HepG2 (cell line): ENCODE data around the gene LRGUK. TPM values are rescaled to one million over a fixed set of nuclear protein-coding genes. Genes with fewer than 3 reads are reported as not detected.

Experiments
- ATAC-seq: fragments of 200-7000 bp; cut with Tn5 transposase; 3 replicates; pipeline ENCODE4 v1.9.1; 2020; ENCODE audit warnings: mild to moderate bottlenecking, moderate library complexity
- BruUV-seq: library from RNA; stranded (reverse); fragments of 400-500 nt; replicated peaks from 2 replicates; lab custom pipeline; 2021; lab: Mats Ljungman, UMichigan
- CTCF ChIA-PET: fragments of 300-600 bp; formaldehyde crosslinking; extraction: SDS; loops from one replicate; lab custom pipeline; 2021; ENCODE audit warnings: low total read pairs, inconsistent platforms, low intra/inter-chr PET ratio; lab: Yijun Ruan, JAX
- POLR2A ChIA-PET: fragments of 350-600 bp; sonication (Branson Sonifier 250); formaldehyde crosslinking; loops from one replicate; lab custom pipeline; 2020; ENCODE audit warnings: antibody characterized with exemption, inconsistent platforms; lab: Yijun Ruan, JAX
- DNase-seq: peaks from one replicate; pipeline ENCODE4 v3.0.0-alpha.2; 2015; ENCODE audit warnings: low spot score
- FAIRE-seq: peaks from 3 replicates; lab custom pipeline; 2011; peaks lifted over from hg19 to GRCh38; lab: Jason Lieb, UNC
- H2AFZ ChIP-seq: one replicate; pipeline ENCODE4 v1.6.1; 2011; ENCODE audit warnings: low read length, inconsistent platforms
- H3K27ac ChIP-seq: fragments of 300-600 bp; 3 replicates; pipeline ENCODE4 v1.8.0; 2011; ENCODE audit warnings: mixed run types, mild to moderate bottlenecking, mixed read lengths, low read length, inconsistent platforms; ENCODE audit not compliant: insufficient read depth; ENCODE audit errors: extremely low read length
- H3K27me3 ChIP-seq, 2 experiments: fragments of 200-600 bp in 1 of 2; 2 replicates in 1 of 2; 3 replicates in 1 of 2; pipeline versions ENCODE4 v1.6.0 to v1.8.0; 2011; ENCODE audit warnings: low read length in 2 of 2, mild to moderate bottlenecking in 2 of 2, moderate library complexity in 2 of 2, inconsistent platforms in 1 of 2; ENCODE audit not compliant: insufficient read depth in 2 of 2, control insufficient read depth in 1 of 2
- H3K36me3 ChIP-seq, 2 experiments: fragments of 200-600 bp in 1 of 2; replicated peaks in 1 of 2; 2 replicates in 1 of 2; 3 replicates in 1 of 2; pipeline versions ENCODE4 v1.5.1 to v1.8.0; 2011; ENCODE audit warnings: low read length in 2 of 2, inconsistent platforms in 1 of 2; ENCODE audit not compliant: insufficient read depth in 2 of 2, control insufficient read depth in 1 of 2
- H3K4me1 ChIP-seq: 2 replicates; pipeline ENCODE4 v1.5.1; 2012; ENCODE audit warnings: low read length, inconsistent platforms; ENCODE audit not compliant: insufficient read depth
- H3K4me2 ChIP-seq: 2 replicates; pipeline ENCODE4 v1.6.0; 2011; ENCODE audit warnings: low read depth, low read length, inconsistent platforms
- H3K4me3 ChIP-seq, 3 experiments: fragments of 200-600 bp in 1 of 3; sonication (generic), shearing (Covaris generic) in 1 of 3; replicated peaks in 1 of 3; 2 replicates each; pipeline ENCODE4 v1.5.1; 2011 to 2016; ENCODE audit warnings: low read length in 3 of 3, inconsistent platforms in 2 of 3, low read depth in 2 of 3, mild to moderate bottlenecking in 2 of 3, control low read depth in 1 of 3, mixed read lengths in 1 of 3; ENCODE audit not compliant: insufficient read depth in 1 of 3
- H3K79me2 ChIP-seq: one replicate; pipeline ENCODE4 v1.6.1; 2011; ENCODE audit warnings: low read length, inconsistent platforms; ENCODE audit not compliant: insufficient read depth
- H3K9ac ChIP-seq: 2 replicates; pipeline ENCODE4 v1.6.0; 2011; ENCODE audit warnings: mild to moderate bottlenecking, low read depth, low read length, inconsistent platforms; ENCODE audit not compliant: insufficient read depth
- H3K9me3 ChIP-seq: 2 replicates; pipeline ENCODE4 v1.5.1; 2012; ENCODE audit warnings: mild to moderate bottlenecking, low read length
- H4K20me1 ChIP-seq: 2 replicates; pipeline ENCODE4 v1.6.0; 2011; ENCODE audit warnings: inconsistent platforms, mild to moderate bottlenecking, low read length, moderate library complexity; ENCODE audit not compliant: insufficient read depth
- HOMEZ ChIP-seq: IDR thresholded peaks from 2 replicates; pipeline ENCODE4 v1.6.1; 2016; ENCODE audit warnings: low read depth
- PAF1 ChIP-seq: IDR thresholded peaks from 2 replicates; pipeline ENCODE4 v1.6.1; 2016; ENCODE audit warnings: missing genetic modification reagents, missing compliant biosample characterization
- RFX3 ChIP-seq: IDR thresholded peaks from 2 replicates; pipeline ENCODE4 v1.6.1; 2016; ENCODE audit warnings: missing biosample characterization, missing genetic modification reagents
- RFXANK ChIP-seq: IDR thresholded peaks from 2 replicates; pipeline ENCODE4 v1.6.1; 2016
- SIX1 ChIP-seq: sonication (generic); formaldehyde crosslinking; IDR thresholded peaks from 2 replicates; pipeline ENCODE4 v1.4.0; 2020; ENCODE audit warnings: missing genetic modification reagents, borderline replicate concordance
- SMARCC2 ChIP-seq: fragments of 450-650 bp; IDR thresholded peaks from 2 replicates; pipeline ENCODE4 v1.6.1; 2017; ENCODE audit warnings: antibody characterized with exemption, mild to moderate bottlenecking
- ZBTB10 ChIP-seq: sonication (generic); formaldehyde crosslinking; IDR thresholded peaks from 2 replicates; pipeline ENCODE4 v1.4.0; 2020; ENCODE audit warnings: missing genetic modification reagents, borderline replicate concordance
- ZBTB42 ChIP-seq: sonication (generic); formaldehyde crosslinking; IDR thresholded peaks from 2 replicates; pipeline ENCODE4 v1.5.0; 2020; ENCODE audit warnings: mild to moderate bottlenecking, missing genetic modification reagents
- ZFYVE20 ChIP-seq: sonication (generic); formaldehyde crosslinking; IDR thresholded peaks from 2 replicates; pipeline ENCODE4 v1.8.0; 2023; ENCODE audit warnings: low read depth, mild to moderate bottlenecking, moderate library complexity, missing genetic modification reagents, borderline replicate concordance
- ZNF446 ChIP-seq: sonication (generic); formaldehyde crosslinking; IDR thresholded peaks from 2 replicates; pipeline ENCODE4 v1.5.0; 2020; ENCODE audit warnings: mild to moderate bottlenecking, missing genetic modification reagents
- ZNF572 ChIP-seq: sonication (generic); formaldehyde crosslinking; IDR thresholded peaks from 2 replicates; pipeline ENCODE4 v1.5.1; 2020; ENCODE audit warnings: mild to moderate bottlenecking, missing genetic modification reagents
- WGBS: methylation state at CpG from one replicate; pipeline ENCODE4 v1.1.6; 2017; ENCODE audit warnings: low lambda C conversion rate; 5-methylcytosine and 5-hydroxymethylcytosine counted together
- in situ Hi-C: cut with HindIII; loops from 2 replicates; pipeline ENCODE4 v1.10.0; 2017; ENCODE audit warnings: low pct_unique_long_range_greater_than_20kb; ENCODE audit not compliant: extremely low pct_ligation_motif_present
- intact Hi-C: fragments of 100-400 bp; cut with micrococcal nuclease; formaldehyde crosslinking; loops from one replicate; pipeline ENCODE4 v1.10.0; 2022; ENCODE audit not compliant: unreplicated experiment
- polyA plus RNA-seq, 8 experiments: library from polyadenylated mRNA; depleted of rRNA in 3 of 8; stranded (reverse) in 7 of 8; unstranded in 1 of 8; fragments of >200 nt; fragmentation: Illumina TruSeq in 4 of 8; extraction: Trizol in 4 of 8; gene quantifications; 2 replicates each; pipeline versions ENCODE4 v1.2.1 to v1.2.3, GENCODE V29; 2011 to 2016; ENCODE audit warnings: low read depth in 4 of 8, missing spikeins in 1 of 8, mixed read lengths in 1 of 8; ENCODE audit not compliant: insufficient read depth in 1 of 8
- total RNA-seq, 5 experiments: library from RNA; depleted of rRNA; stranded (reverse); fragments of >200 nt; fragmentation: Illumina TruSeq; extraction: Trizol; gene quantifications; 2 replicates each; pipeline ENCODE4 v1.2.3, GENCODE V29; 2016; ENCODE audit warnings: low read depth in 1 of 5
- TF ChIP-seq, protein P1 (sequence below): sonication (generic); formaldehyde crosslinking; IDR thresholded peaks from 2 replicates; pipeline ENCODE4 v1.4.0; 2020; ENCODE audit warnings: missing genetic modification reagents

The LRGUK gene
- total and polyA plus RNA-seq, 2 of the 13 experiments (the other 11 are each of a cell fraction or from before 2014, with no cell fraction given) = 0.18 to 0.20 TPM

DNA sequence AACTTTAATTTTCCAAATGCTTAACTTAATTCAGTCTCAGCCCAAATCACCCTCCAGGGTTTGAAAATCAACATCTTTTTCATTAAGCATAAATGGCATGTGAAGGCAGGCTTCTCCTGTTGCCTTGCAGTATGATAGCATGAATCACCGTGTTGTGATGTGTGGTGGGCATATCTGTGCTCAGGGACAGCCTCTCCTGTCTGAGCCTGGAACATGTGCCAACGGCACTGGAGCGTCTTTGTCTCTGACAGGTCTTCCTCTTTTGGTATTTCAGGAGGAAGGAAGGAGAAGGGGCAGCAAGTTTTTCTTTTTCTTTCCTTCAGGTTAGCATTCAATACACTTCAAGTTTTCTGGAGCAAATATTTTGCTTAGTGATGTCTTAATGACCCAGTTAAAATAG, 57.6 kb downstream of the LRGUK start:
- H3K9ac ChIP-seq = no peak overlapping the region
- no peaks in the 10 kb centered on the region for H3K79me2 ChIP-seq
- 7% methylated on average over 3 of the region's 3 CpGs for WGBS
- DNase-seq (no peak), FAIRE-seq (no peak), ATAC-seq (no peak)
- H3K36me3 ChIP-seq = no peaks in the 10 kb centered on the region
- H3K4me1 ChIP-seq = no peaks in the 10 kb centered on the region
- intact Hi-C loops = no loop called here
- no peak overlapping the region for H3K4me3 ChIP-seq
- TF ChIP-seq PAF1 (CRISPR knock-in tag) = no peak
- TF ChIP-seq SMARCC2 = no peak
- TF ChIP-seq, protein P1, sequence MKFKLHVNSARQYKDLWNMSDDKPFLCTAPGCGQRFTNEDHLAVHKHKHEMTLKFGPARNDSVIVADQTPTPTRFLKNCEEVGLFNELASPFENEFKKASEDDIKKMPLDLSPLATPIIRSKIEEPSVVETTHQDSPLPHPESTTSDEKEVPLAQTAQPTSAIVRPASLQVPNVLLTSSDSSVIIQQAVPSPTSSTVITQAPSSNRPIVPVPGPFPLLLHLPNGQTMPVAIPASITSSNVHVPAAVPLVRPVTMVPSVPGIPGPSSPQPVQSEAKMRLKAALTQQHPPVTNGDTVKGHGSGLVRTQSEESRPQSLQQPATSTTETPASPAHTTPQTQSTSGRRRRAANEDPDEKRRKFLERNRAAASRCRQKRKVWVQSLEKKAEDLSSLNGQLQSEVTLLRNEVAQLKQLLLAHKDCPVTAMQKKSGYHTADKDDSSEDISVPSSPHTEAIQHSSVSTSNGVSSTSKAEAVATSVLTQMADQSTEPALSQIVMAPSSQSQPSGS = no peak
- no peak for TF ChIP-seq ZNF446 (CRISPR knock-in tag)
- TF ChIP-seq ZBTB10 (CRISPR knock-in tag) = no peak
- no peak for TF ChIP-seq RFXANK (CRISPR knock-in tag)
- TF ChIP-seq HOMEZ = no peak
- no peak for TF ChIP-seq RFX3
- TF ChIP-seq SIX1 (CRISPR knock-in tag) = no peak
- TF ChIP-seq ZNF572 = no peak
- no peak for TF ChIP-seq ZFYVE20 (CRISPR knock-in tag)
- no peak for TF ChIP-seq ZBTB42 (CRISPR knock-in tag)
- H4K20me1 ChIP-seq = no peaks in the 10 kb centered on the region
- H3K27me3 ChIP-seq = no peaks in the 10 kb centered on the region
- no peak overlapping the region for H3K4me2 ChIP-seq
- in situ Hi-C loops = no loop called here
- no peak overlapping the region for H3K27ac ChIP-seq
- H3K9me3 ChIP-seq = no peaks in the 10 kb centered on the region
- ChIA-PET POLR2A (no interaction called here), CTCF (no interaction called here)
- no TSS peak for BruUV-seq
- H2AFZ ChIP-seq = no peak overlapping the region
